K562 (cell line): ENCODE measurements around the gene B3GAT1. TPM values are rescaled to one million over a fixed set of nuclear protein-coding genes. Genes with fewer than 3 reads are reported as not detected.

Source experiments
- ATAC-seq: fragments of 200-7000 bp; cut with Tn5 transposase; 3 replicates; pipeline ENCODE4 v1.9.1; 2020; ENCODE audit warnings: moderate library complexity
- BruUV-seq: library from RNA; stranded (reverse); fragments of 400-500 nt; replicated peaks from 2 replicates; lab custom pipeline; 2021; lab: Mats Ljungman, UMichigan
- CTCF ChIA-PET: fragments of 300-600 bp; formaldehyde crosslinking; extraction: SDS; loops from one replicate; lab custom pipeline; 2021; ENCODE audit warnings: low intra/inter-chr PET ratio; lab: Yijun Ruan, JAX
- POLR2A ChIA-PET: fragments of 300-600, 350-650 bp; sonication (Branson Sonifier 250); formaldehyde crosslinking; extraction: SDS; loops from one replicate; lab custom pipeline; 2021; ENCODE audit warnings: antibody characterized with exemption, inconsistent platforms; lab: Yijun Ruan, JAX
- DNase-seq, 4 experiments: peaks; one replicate each; pipeline versions ENCODE4 v3.0.0 to v3.0.0-alpha.2; 2011 to 2018; ENCODE audit warnings: low spot score in 3 of 4, mixed read lengths in 3 of 4; ENCODE audit errors: extremely low read depth in 1 of 4
- FAIRE-seq: peaks from 2 replicates; lab custom pipeline; 2011; peaks lifted over from hg19 to GRCh38; lab: Jason Lieb, UNC
- H2AFZ ChIP-seq: 2 replicates; pipeline ENCODE4 v1.6.0; 2011; ENCODE audit warnings: low read depth, low read length, control low read depth, inconsistent platforms
- H3K27ac ChIP-seq: fragments of 200-600 bp; 3 replicates; pipeline ENCODE4 v1.8.0; 2011; ENCODE audit warnings: low read depth, mild to moderate bottlenecking, control low read depth, inconsistent platforms, low read length, moderate library complexity, mixed read lengths; ENCODE audit errors: extremely low read depth
- H3K27me3 ChIP-seq, 2 experiments: fragments of 300-600 bp in 1 of 2; 2 replicates in 1 of 2; 3 replicates in 1 of 2; pipeline versions ENCODE4 v1.6.0 to v1.8.0; 2011; ENCODE audit warnings: inconsistent platforms in 2 of 2, low read length in 2 of 2, mild to moderate bottlenecking in 1 of 2, mixed read lengths in 1 of 2, moderate library complexity in 1 of 2; ENCODE audit not compliant: control insufficient read depth in 2 of 2, insufficient read depth in 2 of 2
- H3K36me3 ChIP-seq: fragments of 300-600 bp; 3 replicates; pipeline ENCODE4 v1.8.0; 2011; ENCODE audit warnings: mild to moderate bottlenecking, low read length, inconsistent platforms; ENCODE audit not compliant: control insufficient read depth, insufficient read depth
- H3K4me1 ChIP-seq, 2 experiments: fragments of 200-600 bp in 1 of 2; replicated peaks in 1 of 2; 2 replicates in 1 of 2; 3 replicates in 1 of 2; pipeline versions ENCODE4 v1.5.1 to v1.8.0; 2011; ENCODE audit warnings: inconsistent platforms in 2 of 2, low read length in 2 of 2, mild to moderate bottlenecking in 1 of 2, mixed read lengths in 1 of 2, moderate library complexity in 1 of 2; ENCODE audit not compliant: control insufficient read depth in 2 of 2, insufficient read depth in 2 of 2
- H3K4me2 ChIP-seq: 2 replicates; pipeline ENCODE4 v1.6.1; 2011; ENCODE audit warnings: low read length, control low read depth, inconsistent platforms, mixed read lengths; ENCODE audit not compliant: insufficient read depth
- H3K4me3 ChIP-seq: fragments of 200-600 bp; sonication (generic), shearing (Covaris generic); 2 replicates; pipeline ENCODE4 v1.5.1; 2016; ENCODE audit warnings: control low read depth, inconsistent platforms
- H3K79me2 ChIP-seq: fragments of 200-600 bp; 3 replicates; pipeline ENCODE4 v1.8.0; 2011; ENCODE audit warnings: low read length, inconsistent platforms; ENCODE audit not compliant: control insufficient read depth, insufficient read depth
- H3K9ac ChIP-seq, 2 experiments: 2 replicates each; pipeline versions ENCODE4 v1.6.0 to v1.6.1; 2011; ENCODE audit warnings: low read depth in 2 of 2, low read length in 2 of 2, control low read depth in 1 of 2, inconsistent platforms in 1 of 2, mild to moderate bottlenecking in 1 of 2, mixed read lengths in 1 of 2; ENCODE audit not compliant: insufficient read depth in 1 of 2
- H3K9me1 ChIP-seq: one replicate; pipeline ENCODE4 v1.6.0; 2011; ENCODE audit warnings: inconsistent platforms, mild to moderate bottlenecking, low read length, moderate library complexity; ENCODE audit not compliant: control insufficient read depth, insufficient read depth
- H3K9me3 ChIP-seq: replicated peaks from 2 replicates; pipeline ENCODE4 v1.5.1; 2011; ENCODE audit warnings: low read depth, low read length, inconsistent platforms; ENCODE audit not compliant: control insufficient read depth, insufficient read depth
- H4K20me1 ChIP-seq: replicated peaks from 2 replicates; pipeline ENCODE4 v1.6.1; 2011; ENCODE audit warnings: low read length, inconsistent platforms, mixed read lengths; ENCODE audit not compliant: control insufficient read depth, insufficient read depth
- MAFK ChIP-seq: IDR thresholded peaks from 2 replicates; pipeline ENCODE4 v1.6.1; 2011; ENCODE audit warnings: low read length, improper control_type of control experiment
- ZNF316 ChIP-seq: fragments of 450-650 bp; IDR thresholded peaks from 2 replicates; pipeline ENCODE4 v1.6.1; 2016
- WGBS: fragments of 100-300 bp; shearing (Covaris generic); methylation state at CpG from one replicate; pipeline ENCODE4 v1.1.6; 2016; ENCODE audit warnings: low coverage, mixed read lengths; ENCODE audit not compliant: insufficient coverage; ENCODE audit errors: missing lambda C conversion rate; 5-methylcytosine and 5-hydroxymethylcytosine counted together
- in situ Hi-C: fragments of 300-500 bp; cut with MboI; formaldehyde crosslinking; loops from 4 replicates; pipeline ENCODE4 v1.15.0; 2018; ENCODE audit warnings: inconsistent platforms, mixed read lengths
- intact Hi-C: fragments of 100-400 bp; cut with micrococcal nuclease; formaldehyde crosslinking; loops from 2 replicates; pipeline ENCODE4 v1.14.2; 2022
- polyA plus RNA-seq, 8 experiments: library from polyadenylated mRNA; depleted of rRNA in 4 of 8; stranded (reverse) in 5 of 8; unstranded in 3 of 8; fragments of >200 nt; fragmentation: Nextera tagmentation in 2 of 8; fragmentation: Illumina TruSeq in 1 of 8; extraction: Ambion mirVana in 2 of 8; extraction: Trizol in 1 of 8; gene quantifications; 2 replicates each; pipeline versions ENCODE4 v1.2.1 to v1.2.3, GENCODE V29; 2011 to 2014; ENCODE audit warnings: inconsistent platforms in 1 of 8, missing spikeins in 1 of 8
- total RNA-seq, 7 experiments: library from RNA; depleted of rRNA in 6 of 7; stranded (reverse); fragments of >200 nt in 6 of 7; fragmentation: Illumina TruSeq in 2 of 7; extraction: Trizol in 2 of 7; gene quantifications; 2 replicates each; pipeline versions ENCODE4 v1.2.1 to v1.2.3, GENCODE V29; 2011 to 2021; ENCODE audit warnings: low replicate concordance in 1 of 7
- TF ChIP-seq, protein P1 (sequence below): fragments of 250-450 bp; sonication (Bioruptor Pico); IDR thresholded peaks from 2 replicates; pipeline ENCODE4 v1.5.0; 2022; ENCODE audit warnings: mild to moderate bottlenecking

B3GAT1 gene
- total and polyA plus RNA-seq, 9 of the 15 experiments (the other 6 are each of a cell fraction or from before 2014, with no cell fraction given), result 0.01 to 0.53 (median 0.14) TPM; not detected in 1

DNA sequence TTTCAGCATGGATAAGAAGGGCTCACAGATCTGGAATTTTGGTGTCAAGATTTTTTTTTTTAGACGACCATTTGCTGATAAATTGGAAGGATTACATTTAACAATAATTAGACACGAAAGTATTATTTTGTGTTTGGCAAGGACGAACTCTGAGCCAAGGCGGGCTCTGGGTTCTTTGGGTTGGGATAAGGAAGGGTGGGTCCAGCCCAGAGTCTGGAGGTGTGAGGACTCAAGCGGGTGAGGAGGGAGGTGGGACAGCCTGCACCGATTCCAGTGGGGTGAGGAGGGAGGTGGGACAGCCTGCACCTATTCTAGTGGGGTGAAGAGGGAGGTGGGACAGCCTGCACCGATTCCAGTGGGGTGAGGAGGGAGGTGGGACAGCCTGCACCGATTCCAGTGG lies 4.1 kb downstream of the B3GAT1 start (continued):
- no peak for TF ChIP-seq MAFK

DNA sequence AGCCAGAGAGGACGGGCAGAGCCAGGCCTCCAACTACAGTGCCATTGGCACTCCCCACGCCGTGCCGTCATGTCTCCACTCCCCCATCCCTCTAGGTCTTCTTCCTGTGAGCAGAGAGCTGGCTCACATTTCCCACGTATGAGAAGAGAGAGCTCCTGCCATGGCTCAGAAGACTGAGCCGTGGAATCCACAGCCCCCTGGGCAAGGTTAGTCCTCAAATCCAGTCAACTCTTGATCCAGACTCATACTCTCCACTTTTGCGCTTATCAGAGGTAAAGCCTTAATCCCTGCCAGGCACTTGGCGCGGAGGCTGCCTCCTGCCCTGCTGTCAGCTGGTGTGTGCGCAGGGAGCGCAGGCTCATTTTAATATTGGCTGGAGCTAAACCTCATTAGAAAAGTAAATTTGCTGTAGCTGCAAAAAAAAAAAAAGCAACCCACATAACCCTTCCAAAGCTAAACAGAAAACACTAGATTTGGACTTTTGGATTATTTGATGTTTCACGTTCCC lies 4.7 kb downstream of the B3GAT1 start:
- in situ Hi-C loops, result no loop called here
- intact Hi-C loops, result no loop called here
- BruUV-seq, result no TSS peak
- Histone ChIP-seq H3K4me1 (peaks cover 0 to 5% of the 10 kb centered on the region in 2 experiments; a peak in 1 of 5 replicates), H3K9me3 (no peaks in the 10 kb centered on the region), H3K9me1 (no peaks in the 10 kb centered on the region), H3K79me2 (no peaks in the 10 kb centered on the region), H3K27me3 (peaks cover 8 to 47% of the 10 kb centered on the region in 2 experiments), H3K4me3 (no peak overlapping the region), H3K9ac (no peak overlapping the region), H3K4me2 (no peak overlapping the region), H3K27ac (no peak overlapping the region), H3K36me3 (no peaks in the 10 kb centered on the region), H2AFZ (no peak overlapping the region), H4K20me1 (no peaks in the 10 kb centered on the region)
- DNase-seq, result no peak
- TF ChIP-seq ZNF316, result peak; percentile 62
- TF ChIP-seq, protein P1, sequence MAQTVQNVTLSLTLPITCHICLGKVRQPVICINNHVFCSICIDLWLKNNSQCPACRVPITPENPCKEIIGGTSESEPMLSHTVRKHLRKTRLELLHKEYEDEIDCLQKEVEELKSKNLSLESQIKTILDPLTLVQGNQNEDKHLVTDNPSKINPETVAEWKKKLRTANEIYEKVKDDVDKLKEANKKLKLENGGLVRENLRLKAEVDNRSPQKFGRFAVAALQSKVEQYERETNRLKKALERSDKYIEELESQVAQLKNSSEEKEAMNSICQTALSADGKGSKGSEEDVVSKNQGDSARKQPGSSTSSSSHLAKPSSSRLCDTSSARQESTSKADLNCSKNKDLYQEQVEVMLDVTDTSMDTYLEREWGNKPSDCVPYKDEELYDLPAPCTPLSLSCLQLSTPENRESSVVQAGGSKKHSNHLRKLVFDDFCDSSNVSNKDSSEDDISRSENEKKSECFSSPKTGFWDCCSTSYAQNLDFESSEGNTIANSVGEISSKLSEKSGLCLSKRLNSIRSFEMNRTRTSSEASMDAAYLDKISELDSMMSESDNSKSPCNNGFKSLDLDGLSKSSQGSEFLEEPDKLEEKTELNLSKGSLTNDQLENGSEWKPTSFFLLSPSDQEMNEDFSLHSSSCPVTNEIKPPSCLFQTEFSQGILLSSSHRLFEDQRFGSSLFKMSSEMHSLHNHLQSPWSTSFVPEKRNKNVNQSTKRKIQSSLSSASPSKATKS (CRISPR knock-in tag), result no peak
- ChIA-PET CTCF (no interaction called here), POLR2A (no interaction called here)
- no peak for FAIRE-seq
- no peak for ATAC-seq
- 3% methylated on average over 12 of the region's 12 CpGs for WGBS
